GM10248 (cell line): ENCODE data around the gene AEN.
A peak's percentile ranks its signal among the peaks of the same experiment; 100 is the strongest.

ENCODE experiments used
- CTCF ChIA-PET: fragments of 300-600 bp; sonication (Branson Sonifier 250); formaldehyde crosslinking; extraction: SDS; loops from one replicate; lab custom pipeline; 2021; ENCODE audit warnings: antibody characterized with exemption; lab: Yijun Ruan, JAX
- POLR2A ChIA-PET: fragments of 350-650 bp; sonication (Branson Sonifier 250); formaldehyde crosslinking; extraction: SDS; loops from one replicate; lab custom pipeline; 2020; ENCODE audit warnings: antibody characterized with exemption; lab: Yijun Ruan, JAX
- DNase-seq: peaks from one replicate; pipeline ENCODE4 v3.0.0; 2012; ENCODE audit errors: extremely low spot score
- TF ChIP-seq, protein P1 (sequence below): IDR thresholded peaks from 2 replicates; pipeline ENCODE4 v1.5.1; 2012; ENCODE audit warnings: mild to moderate bottlenecking, low read depth; ENCODE audit errors: extremely low read depth, missing control alignments, control extremely low read depth

The AEN gene

DNA sequence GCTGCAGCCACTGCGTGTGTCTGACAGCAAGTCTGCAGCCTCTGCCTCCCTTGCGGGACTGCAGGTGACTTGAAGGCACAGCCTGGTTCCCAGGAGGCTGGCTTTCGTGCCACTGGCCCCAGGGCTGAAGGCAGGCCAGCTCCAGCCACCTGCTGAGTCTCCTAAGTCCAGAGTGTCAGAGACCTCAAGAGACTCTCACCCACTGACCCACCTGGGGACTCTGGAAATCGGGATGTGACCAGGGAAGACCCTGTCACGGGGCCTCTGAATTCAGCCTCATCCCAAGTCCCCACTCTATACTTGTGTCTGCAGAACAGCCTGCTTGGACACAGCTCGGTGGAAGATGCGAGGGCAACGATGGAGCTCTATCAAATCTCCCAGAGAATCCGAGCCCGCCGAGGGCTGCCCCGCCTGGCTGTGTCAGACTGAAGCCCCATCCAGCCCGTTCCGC, 34.0 kb downstream of the AEN start:
- ChIA-PET POLR2A (interaction anchor here (0.7 kb wide), 1 partner anchor 31 kb away, joined by 3 read pairs; no protein-coding TSS in a partner anchor), CTCF (interaction anchor here (1.2 to 3.8 kb wide), 6 partner anchors 10 to 48 kb away, joined by 3 to 21 read pairs (median 6); no protein-coding TSS in a partner anchor)
- DNase-seq, result no peak
- TF ChIP-seq, protein P1, sequence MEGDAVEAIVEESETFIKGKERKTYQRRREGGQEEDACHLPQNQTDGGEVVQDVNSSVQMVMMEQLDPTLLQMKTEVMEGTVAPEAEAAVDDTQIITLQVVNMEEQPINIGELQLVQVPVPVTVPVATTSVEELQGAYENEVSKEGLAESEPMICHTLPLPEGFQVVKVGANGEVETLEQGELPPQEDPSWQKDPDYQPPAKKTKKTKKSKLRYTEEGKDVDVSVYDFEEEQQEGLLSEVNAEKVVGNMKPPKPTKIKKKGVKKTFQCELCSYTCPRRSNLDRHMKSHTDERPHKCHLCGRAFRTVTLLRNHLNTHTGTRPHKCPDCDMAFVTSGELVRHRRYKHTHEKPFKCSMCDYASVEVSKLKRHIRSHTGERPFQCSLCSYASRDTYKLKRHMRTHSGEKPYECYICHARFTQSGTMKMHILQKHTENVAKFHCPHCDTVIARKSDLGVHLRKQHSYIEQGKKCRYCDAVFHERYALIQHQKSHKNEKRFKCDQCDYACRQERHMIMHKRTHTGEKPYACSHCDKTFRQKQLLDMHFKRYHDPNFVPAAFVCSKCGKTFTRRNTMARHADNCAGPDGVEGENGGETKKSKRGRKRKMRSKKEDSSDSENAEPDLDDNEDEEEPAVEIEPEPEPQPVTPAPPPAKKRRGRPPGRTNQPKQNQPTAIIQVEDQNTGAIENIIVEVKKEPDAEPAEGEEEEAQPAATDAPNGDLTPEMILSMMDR, result no peak

DNA sequence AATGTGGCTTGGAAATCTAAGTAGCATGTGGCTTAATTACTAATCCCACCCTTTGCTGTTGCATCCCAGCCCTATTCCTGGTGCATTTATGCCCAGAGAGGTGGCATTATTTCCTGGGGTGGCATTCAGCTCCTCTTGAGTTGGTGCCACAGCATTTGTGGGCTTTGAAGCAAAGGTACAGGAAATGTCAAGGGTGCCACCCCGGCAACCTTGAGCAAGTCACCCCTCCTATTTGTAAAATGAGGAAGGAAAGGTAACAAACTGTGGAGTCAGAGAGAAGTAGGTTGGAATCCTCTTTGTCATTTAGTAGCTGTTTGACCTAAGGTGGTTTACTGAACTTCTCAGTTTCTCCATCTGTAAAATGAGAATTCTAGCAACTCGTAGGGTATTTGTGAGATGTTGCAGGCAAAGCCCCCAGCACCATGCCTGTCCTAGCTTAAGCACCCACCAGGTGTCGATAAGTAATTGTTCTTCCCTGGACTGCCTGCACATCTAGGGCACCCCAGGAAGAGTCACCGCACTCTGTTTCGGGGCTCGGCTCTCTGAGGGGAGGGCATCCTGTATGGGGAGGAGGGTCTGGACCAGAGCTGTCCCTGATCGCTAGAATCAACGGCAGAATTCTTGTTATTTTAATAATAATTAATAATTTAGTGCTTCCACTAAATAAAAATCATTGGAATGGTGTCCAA, 34.8 kb downstream of the AEN start:
- ChIA-PET CTCF (interaction anchor here (0.7 to 3.8 kb wide), 13 partner anchors 11 to 185 kb away, joined by 3 to 21 read pairs (median 4); no protein-coding TSS in a partner anchor), POLR2A (interaction anchor here (0.7 to 1.4 kb wide), 3 partner anchors 14 to 31 kb away, joined by 3 to 5 read pairs (median 5); no protein-coding TSS in a partner anchor)
- no peak for DNase-seq
- TF ChIP-seq, protein P1, result no peak

DNA sequence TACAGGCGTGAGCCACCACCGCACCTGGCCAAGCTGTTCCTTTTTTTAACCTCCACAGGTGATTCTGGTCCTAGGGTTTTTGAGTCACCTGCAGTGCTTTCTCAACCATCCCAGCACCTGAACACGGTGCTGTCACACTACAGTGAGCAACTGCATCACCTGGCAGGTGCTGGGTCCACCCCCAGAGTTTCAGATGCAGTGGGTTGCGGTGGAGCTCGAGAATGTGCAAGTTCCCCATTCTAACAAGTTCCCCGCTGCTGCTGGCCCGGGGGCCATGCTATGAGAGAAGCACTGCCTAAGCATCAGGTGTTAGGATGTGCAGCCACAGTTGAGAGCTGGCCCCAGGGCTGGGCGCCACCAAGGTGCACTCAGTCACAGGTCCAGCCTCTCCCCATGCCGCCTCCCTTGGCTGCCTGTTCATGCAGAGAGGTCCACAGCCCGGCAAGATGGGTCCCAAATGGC, 35.7 kb downstream of the AEN start:
- ChIA-PET CTCF (interaction anchor here (0.7 to 3.8 kb wide), 17 partner anchors 11 to 186 kb away, joined by 3 to 21 read pairs (median 4); no protein-coding TSS in a partner anchor), POLR2A (interaction anchor here (0.8 to 1.4 kb wide), 2 partner anchors 15 to 32 kb away, joined by 5 read pairs; no protein-coding TSS in a partner anchor)

DNA sequence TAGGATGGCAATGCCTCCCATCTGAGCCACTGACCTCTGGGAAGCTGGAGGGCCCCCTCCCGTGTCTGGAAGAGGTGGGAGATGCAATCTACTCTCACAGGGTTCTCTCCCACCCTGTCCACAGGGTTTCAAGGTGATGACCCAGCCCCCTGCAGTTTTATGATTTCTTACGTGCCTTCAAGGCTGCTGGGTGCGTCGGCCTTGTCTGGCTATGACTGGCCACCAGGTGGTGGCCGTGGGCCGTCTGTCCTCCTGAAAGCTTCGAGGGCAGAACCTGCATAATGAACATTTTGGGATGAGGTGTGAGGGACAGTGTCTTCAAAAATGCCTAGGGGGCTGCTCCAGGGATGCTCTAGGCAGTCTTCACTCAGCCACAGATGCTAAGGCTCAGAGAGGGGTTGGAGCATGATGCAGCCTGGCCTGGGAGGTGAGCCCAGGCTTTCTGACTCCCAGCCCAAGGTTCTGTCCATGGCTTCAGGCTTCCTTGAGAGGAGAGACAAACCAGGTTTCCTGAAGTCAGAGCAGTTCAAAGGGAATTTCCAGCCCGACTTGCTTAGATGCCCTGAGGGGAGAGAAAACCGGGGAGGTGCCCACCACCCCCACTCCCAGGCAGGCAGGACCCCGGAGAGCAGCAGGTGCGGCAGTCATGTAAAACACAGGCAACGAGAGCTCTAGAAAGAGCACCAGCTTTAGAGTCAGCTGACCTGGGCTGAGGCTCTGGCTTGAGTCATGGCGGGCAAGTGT, 36.4 kb downstream of the AEN start:
- POLR2A ChIA-PET, result interaction anchor here (1.4 kb wide), 1 partner anchor 33 kb away, joined by 5 read pairs; no protein-coding TSS in a partner anchor

More for the DNA sequence above, 35.7 kb downstream of the AEN start:
- TF ChIP-seq, protein P1, result no peak
- DNase-seq, result peak; percentile 85

GRCh38 chr15:88658070-88658965, 37.2 kb downstream of the AEN start:
- ChIA-PET POLR2A (no interaction called here), CTCF (interaction anchor here (1.2 to 3.3 kb wide), 12 partner anchors 11 to 548 kb away, joined by 3 to 17 read pairs (median 6); no protein-coding TSS in a partner anchor)
- TF ChIP-seq, protein P1, result no peak
- DNase-seq, result no peak

More for the DNA sequence above, 36.4 kb downstream of the AEN start:
- DNase-seq, result peak; percentile 62
- CTCF ChIA-PET, result interaction anchor here (1.1 to 3.8 kb wide), 16 partner anchors 10 to 549 kb away, joined by 3 to 21 read pairs (median 4); no protein-coding TSS in a partner anchor
- TF ChIP-seq, protein P1, result peak; percentile 48
